Measurements from ENCODE around the gene OGFOD2.

The OGFOD2 gene

GRCh38 chr12:122976648-122976975, 1.6 kb downstream of the OGFOD2 start:
- Histone ChIP-seq H3K9ac (ENCODE audit: low read length) (no peak overlapping the region), H2AFZ (ENCODE audit: low read length) (no peak overlapping the region), H3K9me2 (replicated peaks; ENCODE audit: insufficient read depth, low read length) (no peaks in the 10 kb centered on the region), H4K20me1 (ENCODE audit: insufficient read depth, low read length) (no peaks in the 10 kb centered on the region), H3K27ac (ENCODE audit: low read length) (no peak overlapping the region), H3K4me3 (ENCODE audit: low read length) (no peak overlapping the region), H3K36me3 (replicated peaks; ENCODE audit: insufficient read depth, low read length) (no peaks in the 10 kb centered on the region), H3K27me3 (replicated peaks; ENCODE audit: insufficient read depth, low read length) (no peaks in the 10 kb centered on the region), H3K9me3 (replicated peaks; ENCODE audit: insufficient read depth, low read length) (no peaks in the 10 kb centered on the region), H3K4me1 (ENCODE audit: low read length) (no peaks in the 10 kb centered on the region), H3K4me2 (ENCODE audit: low read depth, low read length) (no peak overlapping the region), H3K79me2 (ENCODE audit: low read length) (peaks cover 32% of the 10 kb centered on the region), H3F3A (ENCODE audit: insufficient read depth, low read length) (0 out of 2 replicates have a peak, but pooled peaks cover 2% of the 10 kb centered on the region)
- TF ChIP-seq EZH2 (optimal IDR thresholded peaks at IDR 0.05; ENCODE audit: low read depth, low read length) (no peak), EZH2phosphoT487 (IDR thresholded peaks at IDR 0.05; ENCODE audit: low read length) (no peak)
- TF ChIP-seq, protein P1, sequence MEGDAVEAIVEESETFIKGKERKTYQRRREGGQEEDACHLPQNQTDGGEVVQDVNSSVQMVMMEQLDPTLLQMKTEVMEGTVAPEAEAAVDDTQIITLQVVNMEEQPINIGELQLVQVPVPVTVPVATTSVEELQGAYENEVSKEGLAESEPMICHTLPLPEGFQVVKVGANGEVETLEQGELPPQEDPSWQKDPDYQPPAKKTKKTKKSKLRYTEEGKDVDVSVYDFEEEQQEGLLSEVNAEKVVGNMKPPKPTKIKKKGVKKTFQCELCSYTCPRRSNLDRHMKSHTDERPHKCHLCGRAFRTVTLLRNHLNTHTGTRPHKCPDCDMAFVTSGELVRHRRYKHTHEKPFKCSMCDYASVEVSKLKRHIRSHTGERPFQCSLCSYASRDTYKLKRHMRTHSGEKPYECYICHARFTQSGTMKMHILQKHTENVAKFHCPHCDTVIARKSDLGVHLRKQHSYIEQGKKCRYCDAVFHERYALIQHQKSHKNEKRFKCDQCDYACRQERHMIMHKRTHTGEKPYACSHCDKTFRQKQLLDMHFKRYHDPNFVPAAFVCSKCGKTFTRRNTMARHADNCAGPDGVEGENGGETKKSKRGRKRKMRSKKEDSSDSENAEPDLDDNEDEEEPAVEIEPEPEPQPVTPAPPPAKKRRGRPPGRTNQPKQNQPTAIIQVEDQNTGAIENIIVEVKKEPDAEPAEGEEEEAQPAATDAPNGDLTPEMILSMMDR (IDR thresholded peaks at IDR 0.05; ENCODE audit: low read length) = no peak
- no peak for DNase-seq

DNA sequence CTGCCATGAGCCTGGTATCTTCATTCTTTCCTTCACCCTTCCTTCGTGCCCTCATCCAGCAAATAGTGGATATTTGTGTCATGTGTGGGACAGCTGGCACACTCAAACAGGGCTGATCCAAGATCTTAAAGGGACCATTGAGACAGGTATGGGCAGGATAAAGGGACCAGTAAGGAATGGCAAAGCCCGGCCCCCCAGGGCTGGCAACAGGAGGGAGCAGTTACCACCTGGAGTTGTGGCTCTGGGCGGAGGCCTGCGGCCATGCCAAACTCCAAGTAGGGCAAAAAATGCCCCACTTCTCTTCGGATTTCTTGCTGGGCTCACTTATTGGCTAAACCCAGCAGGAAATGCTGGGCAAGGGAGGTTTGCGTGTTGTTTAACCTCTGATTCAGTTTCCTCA, 2.1 kb downstream of the OGFOD2 start:
- Histone ChIP-seq H3K4me2 (ENCODE audit: low read depth, low read length) (no peak overlapping the region), H3K9ac (ENCODE audit: low read length) (no peak overlapping the region), H3K9me2 (replicated peaks; ENCODE audit: insufficient read depth, low read length) (no peaks in the 10 kb centered on the region), H3K4me3 (ENCODE audit: low read length) (no peak overlapping the region), H2AFZ (ENCODE audit: low read length) (no peak overlapping the region), H3K9me3 (replicated peaks; ENCODE audit: insufficient read depth, low read length) (no peaks in the 10 kb centered on the region), H3K27ac (ENCODE audit: low read length) (no peak overlapping the region), H3F3A (ENCODE audit: insufficient read depth, low read length) (0 out of 2 replicates have a peak, but pooled peaks cover 2% of the 10 kb centered on the region), H3K36me3 (replicated peaks; ENCODE audit: insufficient read depth, low read length) (no peaks in the 10 kb centered on the region), H3K4me1 (ENCODE audit: low read length) (no peaks in the 10 kb centered on the region), H4K20me1 (ENCODE audit: insufficient read depth, low read length) (no peaks in the 10 kb centered on the region), H3K27me3 (replicated peaks; ENCODE audit: insufficient read depth, low read length) (no peaks in the 10 kb centered on the region), H3K79me2 (ENCODE audit: low read length) (peaks cover 38% of the 10 kb centered on the region)
- no peak for DNase-seq
- TF ChIP-seq, protein P1 (IDR thresholded peaks at IDR 0.05; ENCODE audit: low read length) = no peak
- TF ChIP-seq EZH2 (optimal IDR thresholded peaks at IDR 0.05; ENCODE audit: low read depth, low read length) (no peak), EZH2phosphoT487 (IDR thresholded peaks at IDR 0.05; ENCODE audit: low read length) (no peak)

DNA sequence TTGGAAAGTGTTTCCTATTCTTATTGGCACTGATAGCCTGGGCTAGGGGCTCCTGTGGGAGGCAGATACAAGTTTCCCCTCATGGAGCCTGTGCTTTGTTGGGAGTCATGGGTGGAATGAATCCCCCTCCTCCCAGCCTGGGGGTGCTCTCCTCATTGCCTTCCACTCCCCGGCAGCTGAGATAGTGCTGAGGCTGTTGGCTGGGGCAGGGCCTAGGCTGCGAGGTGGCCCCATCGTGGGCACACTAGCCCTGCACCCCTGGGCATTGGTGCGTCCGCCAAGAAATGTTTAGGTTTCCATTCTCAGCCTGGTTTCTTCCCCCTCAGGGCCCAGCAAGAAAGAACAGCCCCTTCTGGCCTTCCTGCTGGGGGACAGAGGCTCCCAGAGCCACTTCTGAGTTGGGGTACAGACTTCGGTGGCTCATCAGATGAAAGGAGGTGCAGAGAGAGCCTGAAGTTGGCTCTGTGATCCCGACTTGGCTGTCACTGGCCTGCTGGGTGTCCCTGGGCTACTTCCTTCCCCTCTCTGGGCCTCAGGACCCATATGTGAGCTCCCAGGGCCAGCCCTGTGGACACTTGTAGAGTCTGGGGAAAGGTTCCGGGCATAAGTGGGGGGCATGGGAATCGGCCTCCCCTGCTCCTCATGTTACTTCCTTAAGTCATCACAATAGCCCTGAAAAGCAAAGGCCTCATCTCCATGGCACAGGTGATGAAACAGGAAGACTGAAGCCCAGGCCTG, 2.8 kb downstream of the OGFOD2 start:
- Histone ChIP-seq H3K4me3 (ENCODE audit: low read length) (no peak overlapping the region), H4K20me1 (ENCODE audit: insufficient read depth, low read length) (no peaks in the 10 kb centered on the region), H3K9me3 (replicated peaks; ENCODE audit: insufficient read depth, low read length) (no peaks in the 10 kb centered on the region), H3K27me3 (replicated peaks; ENCODE audit: insufficient read depth, low read length) (no peaks in the 10 kb centered on the region), H3K4me1 (ENCODE audit: low read length) (no peaks in the 10 kb centered on the region), H2AFZ (ENCODE audit: low read length) (no peak overlapping the region), H3K36me3 (replicated peaks; ENCODE audit: insufficient read depth, low read length) (no peaks in the 10 kb centered on the region), H3K9me2 (replicated peaks; ENCODE audit: insufficient read depth, low read length) (no peaks in the 10 kb centered on the region), H3K9ac (ENCODE audit: low read length) (no peak overlapping the region), H3K79me2 (ENCODE audit: low read length) (peaks cover 40% of the 10 kb centered on the region), H3K27ac (ENCODE audit: low read length) (no peak overlapping the region), H3K4me2 (ENCODE audit: low read depth, low read length) (no peak overlapping the region), H3F3A (ENCODE audit: insufficient read depth, low read length) (0 out of 2 replicates have a peak, but pooled peaks cover 2% of the 10 kb centered on the region)
- DNase-seq = no peak
- TF ChIP-seq EZH2phosphoT487 (IDR thresholded peaks at IDR 0.05; ENCODE audit: low read length) (no peak), EZH2 (optimal IDR thresholded peaks at IDR 0.05; ENCODE audit: low read depth, low read length) (no peak)
- TF ChIP-seq, protein P1 (IDR thresholded peaks at IDR 0.05; ENCODE audit: low read length) = no peak

Measured in MM.1S (cell line).